HL-60/S4 treated with phorbol 12-myristate 13-acetate at 8.2 ng/mL for 4 days and 3 days (cell line): Measurements from ENCODE around the gene PPFIBP2.
"Not testable (repeated sequence)": the region's sequence is repeated elsewhere in the genome, so short reads cannot be mapped to it uniquely, and the experiment has no call there.

ENCODE experiments used
- in situ Hi-C: fragments of 300-500 bp; cut with MboI; formaldehyde crosslinking; loops from 2 replicates; pipeline ENCODE4 v1.15.0; 2022; ENCODE audit warnings: low sequenced_read_pairs

The PPFIBP2 gene

DNA sequence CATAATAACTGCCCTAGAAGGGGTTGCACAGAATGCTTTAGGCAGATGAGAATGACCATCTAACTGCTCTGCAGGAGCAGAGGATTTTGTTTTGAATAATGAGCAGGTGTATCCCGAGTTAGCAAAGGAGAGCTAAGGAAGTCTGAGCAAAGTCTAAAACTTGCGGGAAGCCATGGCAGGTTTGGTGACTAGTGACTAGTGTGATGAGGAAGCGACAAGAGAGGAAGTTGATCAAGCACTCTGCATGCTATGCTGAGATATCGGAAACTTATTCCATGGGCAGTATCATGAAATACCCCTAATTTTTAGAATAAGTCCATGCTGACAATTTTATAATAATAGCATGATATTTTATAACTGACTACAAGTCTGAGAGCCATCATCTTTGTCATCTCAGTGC lies 15.6 kb upstream of the PPFIBP2 start:
- in situ Hi-C loops, result no loop called here

DNA sequence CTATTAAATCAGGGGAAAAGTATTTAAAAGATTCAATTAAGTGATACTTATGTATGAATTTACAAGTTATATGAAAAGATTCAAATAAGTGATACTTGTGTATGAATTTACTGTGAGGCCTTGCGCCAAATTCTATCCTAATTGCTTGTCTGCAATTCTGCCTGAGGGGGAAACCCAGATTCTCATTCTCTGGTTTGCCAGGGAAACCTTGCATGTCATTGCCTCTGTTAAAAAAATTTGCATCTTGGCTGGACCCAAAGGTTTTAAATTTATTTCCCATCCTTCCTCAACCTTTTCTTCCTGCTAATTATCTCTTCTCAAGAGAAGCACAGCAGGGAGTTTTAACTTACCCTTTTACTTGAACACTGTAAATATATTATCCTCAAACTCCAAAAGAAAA lies 14.7 kb upstream of the PPFIBP2 start:
- in situ Hi-C loops, result no loop called here

- in situ Hi-C loops, result no loop called here
Measured at GRCh38 chr11:7500251-7500650, 13.5 kb upstream of the PPFIBP2 start.

GRCh38 chr11:7501251-7501650 lies 12.5 kb upstream of the PPFIBP2 start:
- in situ Hi-C loops, result no loop called here

DNA sequence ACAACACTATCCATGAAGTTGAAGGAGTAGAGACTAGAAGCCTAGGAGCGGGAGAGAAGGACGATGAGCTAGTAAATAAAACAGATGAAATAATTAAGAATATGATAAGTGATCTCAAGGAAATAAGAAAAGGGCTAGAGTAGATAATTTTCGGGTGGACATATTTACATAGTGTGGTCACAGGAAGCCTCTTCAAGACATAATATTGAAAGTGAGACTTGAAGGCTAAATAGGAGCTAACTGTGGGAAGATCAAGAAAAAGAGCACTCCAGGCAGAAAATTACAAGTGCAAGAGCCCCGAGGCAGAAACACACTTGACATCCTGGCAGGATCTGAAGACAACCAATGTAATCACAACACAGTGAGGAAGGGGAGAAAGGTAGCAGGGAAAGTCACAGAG lies 11.9 kb upstream of the PPFIBP2 start:
- in situ Hi-C loops, result no loop called here

- in situ Hi-C loops, result no loop called here
Measured at GRCh38 chr11:7506243-7506642, 7.6 kb upstream of the PPFIBP2 start.

DNA sequence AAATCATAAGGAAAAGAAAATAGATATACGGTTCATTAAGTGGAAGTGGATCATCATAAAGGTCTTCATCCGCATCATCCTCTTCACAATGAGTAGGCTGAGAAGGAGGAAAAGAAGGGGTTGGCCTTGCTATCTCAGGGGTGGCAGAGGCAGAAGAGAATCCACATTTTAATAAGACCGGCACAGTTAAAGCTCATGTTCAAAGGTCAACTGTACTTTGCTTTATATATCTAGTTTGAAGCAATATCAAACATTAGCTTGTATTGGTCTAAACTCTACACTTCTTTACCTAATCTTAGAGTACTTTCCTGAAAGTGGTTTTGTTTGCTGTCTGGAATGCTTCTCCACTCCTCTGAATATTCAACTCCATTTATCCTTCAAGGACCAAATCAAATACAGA lies 5.7 kb upstream of the PPFIBP2 start:
- in situ Hi-C loops, result no loop called here

DNA sequence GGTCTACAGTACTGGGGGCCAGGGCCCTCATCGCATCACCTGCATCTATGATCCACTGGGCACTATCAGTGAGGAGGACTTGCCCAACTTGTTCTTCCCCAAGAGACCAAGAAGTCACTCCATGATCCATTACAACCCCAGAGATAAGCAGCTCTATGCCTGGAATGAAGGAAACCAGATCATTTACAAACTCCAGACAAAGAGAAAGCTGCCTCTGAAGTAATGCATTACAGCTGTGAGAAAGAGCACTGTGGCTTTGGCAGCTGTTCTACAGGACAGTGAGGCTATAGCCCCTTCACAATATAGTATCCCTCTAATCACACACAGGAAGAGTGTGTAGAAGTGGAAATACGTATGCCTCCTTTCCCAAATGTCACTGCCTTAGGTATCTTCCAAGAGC lies 3.8 kb upstream of the PPFIBP2 start:
- in situ Hi-C loops, result no loop called here

DNA sequence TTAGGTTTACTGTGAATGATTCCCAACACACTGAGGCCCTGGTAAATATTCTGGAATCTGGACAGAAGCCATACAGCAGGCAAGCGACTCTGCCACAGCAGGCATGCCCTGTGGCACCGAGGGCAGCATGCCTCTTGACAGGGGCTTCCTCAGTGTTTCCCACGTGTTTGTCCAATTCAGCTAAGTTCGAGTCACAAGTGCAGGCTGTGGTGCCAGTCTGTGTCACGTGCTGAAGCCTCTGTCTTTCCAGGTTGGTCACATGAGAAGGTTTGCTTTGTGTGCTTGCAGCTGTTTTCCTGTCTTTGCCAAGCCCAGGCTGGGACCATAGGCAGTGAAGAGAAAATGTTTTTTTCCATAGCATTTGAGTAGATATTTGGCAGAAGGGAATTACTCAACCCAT lies 2.4 kb upstream of the PPFIBP2 start:
- in situ Hi-C loops, result no loop called here

DNA sequence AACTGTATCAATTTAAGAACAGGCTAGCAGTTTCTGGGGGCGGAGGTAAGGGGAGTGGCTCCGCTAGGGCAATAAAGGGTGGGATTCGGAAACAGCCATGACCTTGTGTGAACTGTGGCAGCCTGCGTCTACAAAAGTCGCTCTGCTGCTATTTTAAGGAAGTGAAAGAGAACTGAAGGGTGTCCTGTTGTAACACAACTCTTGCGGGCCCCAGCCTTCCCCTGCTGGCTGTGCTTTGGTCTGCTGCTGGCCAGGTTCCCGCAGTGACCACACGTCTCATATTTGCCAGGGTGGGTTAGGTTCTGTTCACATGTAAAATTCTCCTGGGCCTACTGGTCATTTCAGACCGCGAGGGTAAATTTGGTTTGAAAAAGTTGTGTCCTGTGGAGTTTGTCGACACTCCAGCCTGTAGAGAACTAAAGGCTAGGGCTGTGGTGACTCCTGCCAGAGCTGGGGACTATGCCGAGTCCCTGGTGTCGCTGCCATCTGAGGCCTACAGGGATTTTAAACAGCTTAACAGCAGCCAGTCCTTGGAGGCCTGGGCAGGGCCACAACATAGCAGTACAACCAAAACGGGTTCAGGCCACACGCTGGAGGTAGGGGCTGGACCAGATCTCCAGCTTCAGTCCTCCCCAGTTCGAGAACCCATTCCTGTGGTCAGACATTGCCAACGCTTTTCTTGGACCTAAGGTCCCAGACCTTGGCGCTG lies 1.1 kb upstream of the PPFIBP2 start:
- in situ Hi-C loops, result no loop called here

DNA sequence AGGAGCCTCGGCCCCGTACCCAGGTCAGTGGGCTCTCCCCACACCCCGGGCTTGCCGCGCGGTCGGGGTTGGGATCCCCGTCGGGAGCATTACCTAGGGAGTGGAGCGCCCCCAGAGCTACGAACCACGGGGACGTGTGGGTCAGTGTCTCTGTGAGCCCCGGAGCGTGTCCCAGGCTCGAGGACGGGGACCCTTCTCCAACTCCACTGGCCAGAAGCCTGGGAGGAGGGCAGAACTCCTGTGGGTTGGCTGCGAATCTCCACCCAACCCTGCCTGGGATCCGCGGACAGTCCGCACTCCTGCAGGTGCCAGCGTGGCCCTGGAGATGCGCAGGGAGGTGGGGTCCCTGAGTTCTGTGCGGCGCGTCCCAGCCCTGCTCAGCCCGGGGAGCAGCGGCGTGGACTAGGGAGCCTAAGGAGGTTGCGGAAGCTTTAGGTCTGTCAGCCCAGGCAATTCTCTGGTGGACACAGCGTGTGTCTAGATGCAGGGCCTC lies 346 bp downstream of the PPFIBP2 start:
- in situ Hi-C loops, result no loop called here

DNA sequence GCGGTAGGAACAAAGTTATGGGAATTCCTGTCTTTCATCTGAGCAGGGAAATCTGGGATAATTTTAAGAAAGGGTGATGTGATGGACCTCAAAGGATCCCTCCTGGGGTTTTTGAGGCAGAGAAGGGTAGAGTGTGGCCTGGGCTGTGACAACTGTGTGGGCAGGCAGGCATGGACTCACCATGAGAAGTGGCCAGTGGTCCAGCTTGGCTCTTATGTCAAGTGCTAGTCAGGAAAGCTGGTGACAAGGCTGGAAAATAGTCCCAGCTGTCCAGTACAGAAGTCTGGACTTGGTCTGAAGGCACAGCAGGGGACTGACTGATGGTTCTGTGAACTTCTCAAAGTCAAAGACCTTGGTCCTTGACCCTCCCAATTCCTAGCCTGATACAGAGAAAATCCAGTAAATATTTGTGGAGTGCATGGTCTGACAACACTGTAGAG lies 1.7 kb downstream of the PPFIBP2 start:
- in situ Hi-C loops, result no loop called here

DNA sequence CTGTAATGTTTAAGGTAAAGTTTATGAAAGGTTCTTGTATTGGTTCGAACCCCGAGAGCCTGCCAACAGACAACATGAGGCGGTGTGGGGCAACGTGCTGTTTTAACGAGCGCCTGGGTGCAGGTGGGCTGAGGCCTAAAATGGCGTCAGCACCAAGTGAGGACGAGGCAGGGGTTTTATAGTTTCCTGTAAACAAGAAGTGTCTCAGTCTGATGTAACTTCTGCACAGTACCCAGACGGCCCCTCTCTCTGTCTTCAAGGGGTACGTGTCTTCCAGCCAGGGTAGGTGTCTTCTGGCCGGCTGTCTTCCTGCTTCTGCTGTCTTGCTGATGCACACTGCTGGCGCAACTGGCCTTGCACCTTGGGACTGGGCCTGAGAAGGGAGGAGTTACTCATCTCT lies 2.7 kb downstream of the PPFIBP2 start:
- in situ Hi-C loops, result no loop called here

GRCh38 chr11:7517743-7518142 lies 3.9 kb downstream of the PPFIBP2 start:
- in situ Hi-C loops, result not testable (repeated sequence)

- in situ Hi-C loops, result no loop called here
Measured at GRCh38 chr11:7518811-7519562, 5.2 kb downstream of the PPFIBP2 start.

DNA sequence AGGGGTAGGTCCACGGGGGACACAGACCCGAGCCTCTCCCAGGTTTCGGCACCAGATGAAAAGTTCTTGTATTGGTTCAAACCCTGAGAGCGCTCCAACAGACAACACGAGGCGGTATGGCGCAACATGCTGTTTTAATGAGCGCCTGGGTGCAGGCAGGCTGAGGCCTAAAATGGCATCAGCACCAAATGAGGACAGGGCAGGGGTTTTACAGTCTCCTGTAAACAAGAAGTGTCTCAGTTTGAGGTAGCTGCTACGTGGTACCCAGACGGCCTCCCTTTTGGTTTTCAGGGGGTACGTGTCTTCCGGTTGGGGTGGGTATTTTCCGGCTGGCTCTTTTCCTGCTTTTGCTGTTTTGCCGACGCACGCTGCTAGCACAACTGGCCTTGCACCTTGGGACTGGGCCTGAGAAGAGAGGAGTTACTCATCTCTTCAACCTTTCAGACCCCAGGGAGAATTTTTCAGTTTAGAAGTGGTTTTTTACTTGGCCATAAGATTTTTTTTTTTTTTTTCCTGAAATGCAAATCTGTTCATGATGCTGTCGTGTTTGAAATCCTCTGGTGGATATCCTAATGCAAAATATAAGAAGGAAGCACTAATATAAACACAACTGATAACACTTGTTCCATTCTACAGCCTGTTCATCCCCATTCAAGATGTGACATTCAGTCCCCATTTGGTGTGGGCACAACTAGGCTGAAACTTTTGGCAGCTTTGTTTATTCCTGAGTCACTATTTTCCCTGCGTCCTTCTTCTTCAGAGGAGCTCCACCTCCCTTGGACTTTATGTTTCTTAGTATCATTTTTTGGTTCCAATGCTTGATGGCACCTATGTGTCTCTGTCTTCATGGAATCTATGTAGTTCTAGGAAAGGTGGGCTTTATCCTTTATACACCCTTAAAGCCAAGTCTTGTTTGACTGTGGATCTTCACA lies 6.5 kb downstream of the PPFIBP2 start:
- in situ Hi-C loops, result no loop called here

GRCh38 chr11:7520981-7521487 lies 7.2 kb downstream of the PPFIBP2 start:
- in situ Hi-C loops, result no loop called here

DNA sequence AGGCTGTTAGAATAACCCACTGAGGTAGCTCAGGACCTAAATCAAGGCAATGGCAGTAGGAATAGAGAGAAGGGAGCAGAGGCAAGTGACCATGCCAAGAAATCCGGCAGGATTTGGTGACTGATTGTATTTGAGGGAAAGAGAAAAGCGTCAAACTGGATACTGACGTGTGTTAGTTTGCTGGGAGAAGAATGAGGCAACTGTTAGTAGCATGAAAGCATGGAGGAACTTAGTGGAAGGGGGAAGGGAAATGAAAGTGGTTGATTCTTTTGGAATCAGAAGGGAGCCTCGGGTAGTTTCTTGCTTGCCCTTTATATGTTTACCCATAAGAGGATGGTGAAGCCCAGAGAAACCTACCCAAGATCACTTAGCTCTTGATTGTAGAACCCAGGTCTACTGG lies 8.3 kb downstream of the PPFIBP2 start:
- in situ Hi-C loops, result no loop called here

DNA sequence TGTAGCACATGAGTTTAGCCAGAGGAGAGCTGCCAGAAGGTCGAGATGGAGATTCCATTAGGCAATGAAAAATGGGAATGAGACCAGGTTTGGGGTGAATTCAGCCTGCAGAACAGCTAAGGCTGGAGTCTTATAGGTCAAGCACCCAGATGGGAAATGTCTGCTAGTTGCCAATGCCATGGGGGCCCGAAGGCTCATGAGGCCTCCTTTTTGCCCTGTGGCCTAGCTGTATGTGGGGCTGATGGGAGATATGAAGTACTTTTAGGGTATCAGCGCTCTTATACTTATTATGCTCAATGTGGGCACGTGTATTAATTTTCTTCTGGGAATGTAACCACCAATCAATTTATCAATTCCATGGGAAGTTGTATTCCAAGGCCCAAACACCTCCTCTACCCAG lies 8.7 kb downstream of the PPFIBP2 start:
- in situ Hi-C loops, result no loop called here

- in situ Hi-C loops, result no loop called here
Measured at GRCh38 chr11:7523416-7524210, 9.8 kb downstream of the PPFIBP2 start.
